RWPE2 (cell line): ENCODE measurements around the gene EFHB.
"Not testable (repeated sequence)": the region's sequence is repeated elsewhere in the genome, so short reads cannot be mapped to it uniquely, and the experiment has no call there.

Experiments
- ATAC-seq: fragments of 200-7000 bp; cut with Tn5 transposase; 3 replicates; pipeline ENCODE4 v1.9.1; 2021; ENCODE audit warnings: low read depth
- DNase-seq: peaks from one replicate; pipeline ENCODE4 v3.0.0-alpha.2; 2020; ENCODE audit warnings: low spot score
- H3K27ac ChIP-seq: fragments of 450-650 bp; 2 replicates; pipeline ENCODE4 v1.5.1; 2017; ENCODE audit warnings: mild to moderate bottlenecking; ENCODE audit not compliant: poor library complexity, severe bottlenecking
- H3K27me3 ChIP-seq: fragments of 250-450 bp; sonication (Bioruptor Pico); 2 replicates; pipeline ENCODE4 v1.5.1; 2021; ENCODE audit warnings: mild to moderate bottlenecking, moderate library complexity; ENCODE audit not compliant: insufficient read depth, poor library complexity, severe bottlenecking
- H3K36me3 ChIP-seq: fragments of 250-450 bp; sonication (Bioruptor Pico); 2 replicates; pipeline ENCODE4 v1.5.1; 2020; ENCODE audit warnings: low read depth, mild to moderate bottlenecking, moderate library complexity
- H3K4me1 ChIP-seq: fragments of 250-450 bp; sonication (Bioruptor Pico); 2 replicates; pipeline ENCODE4 v1.5.1; 2021; ENCODE audit warnings: mild to moderate bottlenecking, moderate library complexity; ENCODE audit not compliant: insufficient read depth, poor library complexity, severe bottlenecking
- H3K4me3 ChIP-seq: fragments of 250-450 bp; sonication (Bioruptor Pico); 2 replicates; pipeline ENCODE4 v1.5.1; 2021; ENCODE audit warnings: mild to moderate bottlenecking, moderate library complexity; ENCODE audit not compliant: severe bottlenecking
- H3K9me3 ChIP-seq: fragments of 250-450 bp; sonication (Bioruptor Pico); 2 replicates; pipeline ENCODE4 v1.5.1; 2021; ENCODE audit warnings: mild to moderate bottlenecking, moderate library complexity; ENCODE audit not compliant: severe bottlenecking
- CTCF ChIP-seq: fragments of 450-650 bp; IDR thresholded peaks from one replicate; pipeline ENCODE4 v1.5.1; 2017; ENCODE audit warnings: mild to moderate bottlenecking, moderate library complexity; ENCODE audit not compliant: poor library complexity, severe bottlenecking

The EFHB gene

DNA sequence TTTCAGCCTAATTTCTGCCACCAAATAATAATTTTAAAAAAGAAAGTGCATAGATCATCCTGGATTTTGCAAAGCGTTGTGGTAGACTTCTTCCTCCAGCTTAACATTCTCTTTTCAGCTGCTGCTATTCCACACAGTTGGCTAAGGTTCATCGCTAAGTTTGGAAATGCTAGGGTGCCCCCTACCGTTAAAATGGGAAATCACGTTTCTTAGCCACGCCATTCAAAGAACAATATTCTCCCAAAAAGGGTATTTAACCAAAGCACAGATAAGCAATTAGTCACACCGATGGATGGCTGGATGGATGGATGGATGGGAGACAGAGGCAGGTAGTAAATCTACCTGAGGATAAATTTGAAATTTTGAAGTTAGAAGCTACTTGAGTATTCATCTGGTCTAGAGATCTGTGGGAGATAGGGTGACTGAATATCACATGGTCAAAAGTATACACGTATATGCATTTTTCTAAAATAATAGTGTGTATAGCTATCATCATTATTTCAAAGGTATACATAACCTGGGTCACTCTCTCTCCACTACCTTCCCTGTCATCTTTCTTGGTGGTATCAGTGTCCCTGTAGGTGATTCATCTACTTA lies 67.2 kb downstream of the EFHB start:
- ATAC-seq (peak; percentile 68), DNase-seq (no peak)
- Histone ChIP-seq H3K27ac (no peak overlapping the region), H3K4me3 (no peak overlapping the region), H3K4me1 (no peaks in the 10 kb centered on the region), H3K27me3 (peaks cover 3% of the 10 kb centered on the region), H3K9me3 (peaks cover 2% of the 10 kb centered on the region), H3K36me3 (no peaks in the 10 kb centered on the region)
- TF ChIP-seq CTCF: peak; percentile 86

GRCh38 chr3:19855318-19855717 lies 78.7 kb downstream of the EFHB start:
- ATAC-seq, H3K4me1 ChIP-seq, H3K27me3 ChIP-seq, H3K4me3 ChIP-seq, H3K9me3 ChIP-seq, H3K36me3 ChIP-seq, H3K27ac ChIP-seq, DNase-seq: not testable (repeated sequence)

GRCh38 chr3:19846609-19847008 lies 87.4 kb downstream of the EFHB start:
- H3K4me3 ChIP-seq, ATAC-seq, H3K36me3 ChIP-seq, H3K27ac ChIP-seq, H3K4me1 ChIP-seq, DNase-seq, H3K9me3 ChIP-seq, H3K27me3 ChIP-seq: not testable (repeated sequence)
